OCI-LY7 (cell line): Measurements from ENCODE around the gene ZNF132. TPM values are rescaled to one million over a fixed set of nuclear protein-coding genes. Genes with fewer than 3 reads are reported as not detected.

ENCODE experiments used
- BruUV-seq: library from RNA; stranded (reverse); fragments of 400-500 nt; replicated peaks from 2 replicates; lab custom pipeline; 2021; lab: Mats Ljungman, UMichigan
- CTCF ChIA-PET: fragments of 300-600 bp; sonication (Branson Sonifier 250); formaldehyde crosslinking; loops from one replicate; lab custom pipeline; 2022; ENCODE audit warnings: antibody characterized with exemption; ENCODE audit not compliant: unreplicated experiment; lab: Charles Lee
- POLR2A ChIA-PET: fragments of 300-600 bp; sonication (Branson Sonifier 250); formaldehyde crosslinking; loops from one replicate; lab custom pipeline; 2022; ENCODE audit warnings: antibody characterized with exemption; lab: Charles Lee
- DNase-seq: peaks from one replicate; pipeline ENCODE4 v3.0.0-alpha.2; 2015; ENCODE audit warnings: low spot score
- H2AFZ ChIP-seq: fragments of 200-600 bp; sonication (generic), shearing (Covaris generic); 2 replicates; pipeline ENCODE4 v1.6.1; 2014; ENCODE audit warnings: mild to moderate bottlenecking, antibody characterized with exemption, low read length, moderate library complexity
- H3K27ac ChIP-seq: fragments of 200-600 bp; sonication (generic); 2 replicates; pipeline ENCODE4 v1.5.1; 2014; ENCODE audit warnings: mixed run types, low read depth, mild to moderate bottlenecking, moderate library complexity, low read length, inconsistent platforms; ENCODE audit not compliant: poor library complexity, severe bottlenecking
- H3K36me3 ChIP-seq: fragments of 200-600 bp; sonication (generic); 2 replicates; pipeline ENCODE4 v1.6.1; 2014; ENCODE audit warnings: mild to moderate bottlenecking, antibody characterized with exemption, low read length, moderate library complexity, mixed read lengths; ENCODE audit not compliant: insufficient read depth
- H3K4me1 ChIP-seq: fragments of 200-600 bp; sonication (generic); 2 replicates; pipeline ENCODE4 v1.5.1; 2014; ENCODE audit warnings: mild to moderate bottlenecking, low read length; ENCODE audit not compliant: insufficient read depth, poor library complexity, severe bottlenecking
- H3K4me2 ChIP-seq: fragments of 200-600 bp; sonication (generic); 2 replicates; pipeline ENCODE4 v1.6.1; 2014; ENCODE audit warnings: mild to moderate bottlenecking, low read length
- H3K4me3 ChIP-seq: fragments of 200-600 bp; sonication (generic); 2 replicates; pipeline ENCODE4 v1.5.1; 2014; ENCODE audit warnings: mild to moderate bottlenecking, low read depth, low read length; ENCODE audit not compliant: poor library complexity, severe bottlenecking
- H3K79me2 ChIP-seq: fragments of 200-600 bp; sonication (generic); 2 replicates; pipeline ENCODE4 v1.6.1; 2016; ENCODE audit warnings: low read depth, mild to moderate bottlenecking, low read length, moderate library complexity, mixed read lengths; ENCODE audit not compliant: insufficient read depth
- H3K9me2 ChIP-seq: fragments of 200-600 bp; sonication (generic); 2 replicates; pipeline ENCODE4 v1.6.1; 2016; ENCODE audit warnings: mild to moderate bottlenecking, low read length, mixed read lengths; ENCODE audit not compliant: insufficient read depth
- H3K9me3 ChIP-seq: fragments of 200-600 bp; sonication (generic); 2 replicates; pipeline ENCODE4 v1.6.1; 2014; ENCODE audit warnings: mild to moderate bottlenecking, mixed run types, low read length, mixed read lengths
- H4K20me1 ChIP-seq: fragments of 200-600 bp; sonication (generic); 2 replicates; pipeline ENCODE4 v1.6.1; 2014; ENCODE audit warnings: mild to moderate bottlenecking, antibody characterized with exemption, low read length, moderate library complexity, mixed read lengths; ENCODE audit not compliant: insufficient read depth
- CTCF ChIP-seq: fragments of 200-600 bp; sonication (generic); conservative IDR thresholded peaks from 2 replicates; pipeline ENCODE4 v1.5.1; 2014; ENCODE audit warnings: mild to moderate bottlenecking, antibody characterized with exemption, low read length, moderate library complexity, mixed read lengths
- EZH2phosphoT487 ChIP-seq: fragments of 200-600 bp; sonication (generic); IDR thresholded peaks from 2 replicates; pipeline ENCODE4 v1.6.1; 2018; ENCODE audit warnings: low read depth, borderline replicate concordance, mild to moderate bottlenecking, mixed run types, antibody characterized with exemption, low read length, moderate library complexity, mixed read lengths
- intact Hi-C: fragments of 100-400 bp; cut with micrococcal nuclease; formaldehyde crosslinking; loops from one replicate; pipeline ENCODE4 v1.10.0; 2022; ENCODE audit not compliant: unreplicated experiment
- total RNA-seq, 2 experiments: library from RNA; depleted of rRNA in 1 of 2; stranded (reverse); fragments of >200 nt in 1 of 2; shearing (Covaris generic) in 1 of 2; gene quantifications; 2 replicates each; pipeline ENCODE4 v1.2.3, GENCODE V29; 2014 to 2022

Gene ZNF132
- total RNA-seq, 2 experiments from 2014 or later, result not detected

DNA sequence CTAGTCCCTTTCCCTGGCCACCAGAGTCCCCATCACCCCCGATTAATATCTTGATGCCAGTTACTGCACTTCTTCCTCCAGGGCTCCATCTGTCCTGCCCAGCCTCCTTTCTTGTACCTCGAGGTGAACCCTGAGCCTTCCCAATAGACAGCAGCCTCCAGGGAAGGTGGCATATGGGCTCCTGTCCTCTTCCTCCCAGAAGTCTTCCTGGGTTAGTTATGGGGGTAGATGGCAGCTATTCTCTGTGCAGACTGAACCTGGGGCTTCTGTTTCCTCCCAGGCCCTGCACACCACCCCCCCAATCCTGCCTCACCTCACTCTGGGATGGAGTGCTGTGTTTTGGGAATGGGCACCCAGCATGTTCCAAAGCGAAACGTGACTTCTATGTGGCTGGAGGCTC, 41.9 kb downstream of the ZNF132 start:
- DNase-seq, result no peak
- Histone ChIP-seq H3K9me3 (no peaks in the 10 kb centered on the region), H3K4me1 (peaks cover 12% of the 10 kb centered on the region), H3K79me2 (no peaks in the 10 kb centered on the region), H2AFZ (no peak overlapping the region), H4K20me1 (peaks cover 3% of the 10 kb centered on the region; the same call in 1 of the 2 replicates), H3K36me3 (peaks cover 40% of the 10 kb centered on the region), H3K9me2 (no peaks in the 10 kb centered on the region), H3K27ac (no peak overlapping the region), H3K4me3 (no peak overlapping the region), H3K4me2 (no peak overlapping the region)
- intact Hi-C loops, result no loop called here
- ChIA-PET CTCF (no interaction called here), POLR2A (no interaction called here)
- TF ChIP-seq EZH2phosphoT487 (no peak), CTCF (no peak)
- no TSS peak for BruUV-seq

DNA sequence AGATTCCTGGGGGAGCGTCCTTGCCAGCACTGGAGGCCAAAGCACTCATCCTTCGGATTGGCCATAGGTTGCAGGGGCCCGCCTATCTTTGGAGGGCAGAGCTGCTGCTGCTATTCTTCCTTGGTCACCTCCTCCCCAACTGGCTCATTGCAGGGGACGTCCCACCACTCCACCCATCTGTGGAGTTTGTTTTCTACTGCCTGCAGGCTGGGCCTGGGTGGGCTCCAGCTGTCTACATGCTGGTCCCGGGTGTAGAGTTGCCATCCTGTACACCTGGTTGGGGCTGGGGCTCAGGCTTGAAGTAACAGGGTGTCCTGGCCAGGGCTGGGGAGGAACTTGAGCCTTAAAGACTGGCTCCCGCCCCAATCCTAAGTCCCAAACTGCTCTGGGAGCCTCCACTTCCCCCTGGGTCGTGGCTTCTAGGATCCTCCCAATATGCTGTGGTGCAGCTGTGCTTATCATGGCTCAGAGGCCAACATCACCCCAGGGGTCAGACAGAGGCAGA, 42.4 kb downstream of the ZNF132 start:
- BruUV-seq, result no TSS peak
- Histone ChIP-seq H3K36me3 (peaks cover 45% of the 10 kb centered on the region), H3K4me2 (no peak overlapping the region), H4K20me1 (peaks cover 3% of the 10 kb centered on the region; the same call in 1 of the 2 replicates), H3K79me2 (no peaks in the 10 kb centered on the region), H3K9me2 (no peaks in the 10 kb centered on the region), H3K4me3 (no peak overlapping the region), H3K27ac (no peak overlapping the region), H3K4me1 (peaks cover 12% of the 10 kb centered on the region), H2AFZ (no peak overlapping the region), H3K9me3 (no peaks in the 10 kb centered on the region)
- CTCF ChIA-PET, result no interaction called here
- intact Hi-C loops, result no loop called here
- DNase-seq, result no peak
- no peak for TF ChIP-seq EZH2phosphoT487
- TF ChIP-seq CTCF, result no peak
- POLR2A ChIA-PET, result no interaction called here

DNA sequence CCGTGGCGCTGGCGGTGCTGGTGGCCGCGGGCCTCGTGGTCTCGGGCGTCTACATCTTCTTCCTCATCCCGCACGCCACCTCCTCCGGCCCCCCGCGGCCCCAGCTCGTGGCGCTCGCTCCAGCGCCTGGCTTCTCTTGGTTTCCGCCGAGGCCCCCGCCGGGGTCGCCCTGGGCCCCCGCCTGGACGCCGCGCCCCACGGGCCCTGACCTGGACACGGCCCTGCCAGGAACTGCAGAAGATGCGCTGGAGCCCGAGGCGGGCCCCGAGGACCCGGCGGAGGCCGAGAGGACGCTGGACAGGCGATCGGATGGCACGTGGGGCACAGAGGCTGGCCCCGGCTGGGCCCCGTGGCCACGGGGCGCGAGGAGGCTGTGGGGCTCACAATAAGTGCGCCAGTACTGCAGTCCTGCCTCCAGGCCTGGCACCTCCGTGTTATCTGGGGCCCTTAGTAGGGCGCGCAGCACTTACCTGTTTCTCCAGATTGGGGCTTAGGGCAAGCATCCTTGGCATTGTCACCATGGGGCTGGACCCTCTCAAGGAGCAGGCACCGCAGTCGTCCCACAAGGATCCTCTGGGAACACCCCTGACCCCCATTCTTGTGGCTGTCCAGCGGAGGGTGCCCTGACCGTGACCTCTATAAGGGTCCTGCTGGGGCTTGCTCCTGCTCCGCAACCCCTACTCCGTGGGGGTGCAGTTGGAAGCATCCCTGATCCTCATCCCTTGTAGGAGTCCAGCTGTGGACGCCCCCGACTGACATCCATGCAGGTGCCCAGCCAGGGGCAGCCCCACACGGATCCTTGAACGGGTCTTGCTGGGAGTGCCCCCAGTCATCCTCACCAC, 43.0 kb downstream of the ZNF132 start:
- intact Hi-C loops, result no loop called here
- Histone ChIP-seq H3K36me3 (peaks cover 52% of the 10 kb centered on the region), H2AFZ (no peak overlapping the region), H3K9me2 (no peaks in the 10 kb centered on the region), H3K4me3 (no peak overlapping the region), H3K4me2 (no peak overlapping the region), H4K20me1 (peaks cover 3% of the 10 kb centered on the region; the same call in 1 of the 2 replicates), H3K9me3 (no peaks in the 10 kb centered on the region), H3K27ac (no peak overlapping the region), H3K4me1 (peaks cover 6% of the 10 kb centered on the region), H3K79me2 (0 out of 2 replicates have a peak, but pooled peaks cover 1% of the 10 kb centered on the region)
- ChIA-PET CTCF (no interaction called here), POLR2A (no interaction called here)
- no TSS peak for BruUV-seq
- TF ChIP-seq EZH2phosphoT487, result no peak
- no peak for DNase-seq
